ENCODE results near the gene SYNE1. TPM values are rescaled to one million over a fixed set of nuclear protein-coding genes. Genes with fewer than 3 reads are reported as not detected.

Gene SYNE1
- total RNA-seq, 4 donors from 2014 or later, result 78.9 to 352 (median 113) TPM

DNA sequence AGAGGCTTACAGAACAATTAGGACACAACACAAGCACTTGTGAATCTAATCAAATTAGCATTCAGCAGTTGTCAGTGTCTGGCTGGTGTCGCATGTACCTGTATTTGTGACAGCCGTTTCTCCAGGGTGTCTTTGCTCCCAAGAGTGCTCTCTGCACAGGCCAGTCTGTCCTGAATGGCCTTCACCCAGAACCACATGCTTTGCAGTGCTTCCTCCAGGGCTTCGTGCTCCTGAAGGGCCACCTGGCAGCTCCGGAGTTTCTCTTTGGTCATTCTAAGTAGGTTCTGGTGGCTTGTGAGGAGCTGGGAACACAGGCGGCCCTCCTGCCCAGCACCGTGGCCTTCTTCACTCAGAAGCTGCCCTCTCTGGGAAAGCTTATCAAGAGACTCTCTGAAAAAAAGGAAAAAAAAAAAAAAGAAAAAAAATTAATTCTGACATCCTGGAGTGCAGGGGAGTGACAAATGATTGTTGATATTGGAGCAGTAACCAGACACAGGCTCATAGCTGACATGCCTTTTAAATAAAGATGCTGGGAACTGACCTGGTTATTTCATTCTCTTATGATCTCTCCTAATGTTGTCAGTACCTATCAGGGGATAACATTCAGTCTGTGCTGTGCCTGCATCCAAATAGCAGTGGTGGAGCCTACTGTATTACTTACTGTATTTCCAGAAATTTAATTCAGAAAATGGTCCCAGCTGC lies 245.8 kb downstream of the SYNE1 start:
- no peak for DNase-seq (ENCODE audit: low spot score)
- TF ChIP-seq, protein P1, sequence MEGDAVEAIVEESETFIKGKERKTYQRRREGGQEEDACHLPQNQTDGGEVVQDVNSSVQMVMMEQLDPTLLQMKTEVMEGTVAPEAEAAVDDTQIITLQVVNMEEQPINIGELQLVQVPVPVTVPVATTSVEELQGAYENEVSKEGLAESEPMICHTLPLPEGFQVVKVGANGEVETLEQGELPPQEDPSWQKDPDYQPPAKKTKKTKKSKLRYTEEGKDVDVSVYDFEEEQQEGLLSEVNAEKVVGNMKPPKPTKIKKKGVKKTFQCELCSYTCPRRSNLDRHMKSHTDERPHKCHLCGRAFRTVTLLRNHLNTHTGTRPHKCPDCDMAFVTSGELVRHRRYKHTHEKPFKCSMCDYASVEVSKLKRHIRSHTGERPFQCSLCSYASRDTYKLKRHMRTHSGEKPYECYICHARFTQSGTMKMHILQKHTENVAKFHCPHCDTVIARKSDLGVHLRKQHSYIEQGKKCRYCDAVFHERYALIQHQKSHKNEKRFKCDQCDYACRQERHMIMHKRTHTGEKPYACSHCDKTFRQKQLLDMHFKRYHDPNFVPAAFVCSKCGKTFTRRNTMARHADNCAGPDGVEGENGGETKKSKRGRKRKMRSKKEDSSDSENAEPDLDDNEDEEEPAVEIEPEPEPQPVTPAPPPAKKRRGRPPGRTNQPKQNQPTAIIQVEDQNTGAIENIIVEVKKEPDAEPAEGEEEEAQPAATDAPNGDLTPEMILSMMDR (IDR thresholded peaks at IDR 0.05), result no peak
- no peak for ATAC-seq (ENCODE audit: low FRiP score)

DNA sequence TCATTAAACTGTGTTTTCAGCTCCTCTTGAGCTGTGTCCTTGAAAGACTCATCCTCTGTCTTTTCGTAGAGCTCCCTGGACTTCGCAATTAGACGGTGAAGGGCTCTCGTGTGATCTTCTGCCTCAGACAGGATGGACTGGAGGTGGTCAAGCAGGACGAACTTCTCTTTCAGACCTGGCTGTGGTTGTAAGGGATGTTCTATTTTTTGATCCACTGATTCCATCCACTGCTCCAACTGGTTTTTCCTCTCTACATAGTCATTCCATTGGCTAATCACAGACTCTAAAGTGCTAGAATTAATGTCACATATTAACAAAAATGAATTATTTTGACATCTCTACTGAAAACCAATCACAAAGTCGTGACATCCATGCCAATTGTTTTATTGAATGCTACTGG lies 250.1 kb downstream of the SYNE1 start:
- TF ChIP-seq, protein P1 (IDR thresholded peaks at IDR 0.05), result no peak
- DNase-seq (ENCODE audit: low spot score) (no peak), ATAC-seq (ENCODE audit: low FRiP score) (no peak)

DNA sequence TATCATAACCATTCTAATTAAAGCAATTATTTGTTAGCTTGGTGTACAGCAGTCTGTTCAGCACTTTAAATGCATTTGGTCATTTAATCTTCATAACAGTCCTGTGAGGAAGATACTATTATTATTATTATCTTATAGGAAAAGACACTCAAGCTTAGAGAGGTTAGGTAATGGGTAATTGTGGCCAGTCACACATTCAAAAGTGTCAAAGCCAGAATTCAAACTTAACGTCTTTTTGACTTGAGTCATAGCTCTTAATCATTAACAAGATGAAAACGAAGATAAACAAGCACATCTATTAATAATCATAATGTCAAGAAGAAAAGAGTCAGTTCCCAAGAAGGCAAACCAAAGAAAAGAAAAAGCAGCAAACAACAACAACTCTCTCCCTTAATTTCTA lies 251.0 kb downstream of the SYNE1 start:
- TF ChIP-seq, protein P1 (IDR thresholded peaks at IDR 0.05), result no peak
- no peak for DNase-seq (ENCODE audit: low spot score)
- no peak for ATAC-seq (ENCODE audit: low FRiP score)

DNA sequence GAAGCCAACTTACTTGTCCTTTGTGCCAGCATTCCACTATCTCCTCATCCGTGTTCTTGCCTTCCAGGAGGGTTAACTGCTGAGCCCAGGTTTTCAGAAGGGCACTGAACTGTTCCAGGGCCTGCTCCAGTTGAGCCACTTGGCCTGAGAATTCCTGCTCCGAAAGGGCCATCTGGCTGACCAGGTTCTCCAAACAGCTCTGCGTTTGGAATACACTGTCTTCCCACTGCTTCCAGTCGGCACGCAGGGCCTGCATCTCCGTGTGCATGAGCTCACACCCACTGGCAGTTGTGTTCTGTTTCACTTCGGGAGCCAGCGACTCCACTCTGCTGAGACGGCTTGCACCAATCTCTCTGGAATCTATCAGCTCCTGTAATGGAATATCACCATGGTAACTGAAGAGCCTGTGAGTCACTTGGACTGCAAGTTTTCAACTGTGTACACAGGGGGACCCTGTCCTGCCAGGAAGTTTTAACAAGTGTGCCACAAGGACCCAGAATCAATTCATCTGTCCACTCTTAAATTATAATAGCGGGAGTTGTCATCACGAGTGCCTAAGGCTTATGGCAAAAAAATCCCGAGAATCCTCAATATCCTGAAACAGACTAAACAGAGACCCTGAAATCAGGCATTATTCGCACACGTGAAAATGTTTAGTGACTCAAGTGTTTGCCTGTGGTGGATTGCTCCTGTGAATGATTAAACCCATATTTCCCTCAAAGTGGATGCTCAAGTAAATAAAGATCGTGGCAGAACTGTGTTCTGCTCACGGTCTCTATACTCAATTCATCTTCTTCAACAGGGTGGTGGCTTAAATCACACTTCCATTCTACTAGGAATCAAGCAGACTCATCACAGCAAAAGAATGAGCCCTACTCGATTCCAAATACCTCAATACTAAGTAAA lies 255.9 kb downstream of the SYNE1 start:
- TF ChIP-seq, protein P1 (IDR thresholded peaks at IDR 0.05), result no peak
- DNase-seq (ENCODE audit: low spot score) (peak; percentile 32), ATAC-seq (ENCODE audit: low FRiP score) (peak; percentile 83)

DNA sequence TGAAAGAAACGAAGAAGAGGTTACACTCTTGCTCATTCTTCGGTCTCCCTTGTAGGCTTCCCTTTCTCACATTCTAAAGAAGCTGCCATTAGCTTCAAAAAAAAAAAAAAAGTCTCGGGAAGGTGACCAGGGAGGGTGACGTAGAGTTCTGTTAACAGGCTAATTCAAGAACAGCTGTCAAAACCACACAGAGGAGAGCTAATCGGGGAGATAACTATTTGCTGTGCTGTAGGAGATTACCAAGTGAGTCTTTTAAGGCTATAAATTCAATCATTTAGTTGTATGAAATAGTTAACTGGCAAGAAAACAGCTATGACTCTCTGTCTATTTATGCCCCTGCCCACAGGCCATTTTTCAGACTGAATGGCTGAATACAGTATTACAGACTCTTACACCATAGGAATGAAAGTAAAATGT lies 256.8 kb downstream of the SYNE1 start:
- ATAC-seq (ENCODE audit: low FRiP score), result peak; percentile 79
- DNase-seq (ENCODE audit: low spot score), result no peak
- TF ChIP-seq, protein P1 (IDR thresholded peaks at IDR 0.05), result no peak

DNA sequence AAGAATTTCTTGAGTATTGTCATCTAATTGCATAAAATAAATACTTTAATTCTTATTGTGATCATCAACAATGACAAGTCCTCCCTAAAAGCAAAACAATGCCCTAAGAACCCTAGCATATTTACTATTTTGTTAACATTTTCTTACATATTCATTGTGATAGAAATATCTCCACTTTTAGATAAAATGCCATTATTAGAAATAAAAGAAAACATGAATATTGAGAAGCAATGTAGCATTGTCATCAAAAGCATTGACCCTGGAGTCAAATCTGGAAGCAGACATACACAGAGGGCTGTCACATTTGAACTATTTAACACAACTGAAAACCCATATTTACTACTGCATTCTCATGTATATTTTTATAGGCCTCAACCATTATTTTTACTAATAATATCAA lies 257.7 kb downstream of the SYNE1 start:
- no peak for ATAC-seq (ENCODE audit: low FRiP score)
- DNase-seq (ENCODE audit: low spot score), result no peak
- TF ChIP-seq, protein P1 (IDR thresholded peaks at IDR 0.05), result no peak
